A549 (cell line): Measurements from ENCODE around the gene MBLAC1. TPM values are rescaled to one million over a fixed set of nuclear protein-coding genes. Genes with fewer than 3 reads are reported as not detected.

Source experiments
- ATAC-seq, 2 experiments: fragments of 200-7000 bp in 1 of 2; fragments of >200 bp in 1 of 2; cut with Nextera tagmentation in 1 of 2; cut with Tn5 transposase in 1 of 2; 3 replicates each; pipeline versions ENCODE4 v1.8.0 to v1.9.1; 2018 to 2020; ENCODE audit warnings: mild to moderate bottlenecking in 1 of 2, moderate library complexity in 1 of 2
- CTCF ChIA-PET: fragments of 300-600 bp; sonication (Branson Sonifier 250); formaldehyde crosslinking; extraction: SDS; loops from one replicate; lab custom pipeline; 2021; ENCODE audit warnings: antibody characterized with exemption, inconsistent platforms; lab: Yijun Ruan, JAX
- POLR2A ChIA-PET: fragments of 350-600 bp; formaldehyde crosslinking; extraction: SDS; loops from one replicate; lab custom pipeline; 2021; ENCODE audit warnings: antibody characterized with exemption, inconsistent platforms; lab: Yijun Ruan, JAX
- DNase-seq, 2 experiments: peaks; one replicate each; pipeline versions ENCODE4 v3.0.0 to v3.0.0-alpha.2; 2011 to 2016; ENCODE audit warnings: low read depth in 1 of 2, low spot score in 1 of 2
- FAIRE-seq: peaks from 2 replicates; lab custom pipeline; 2011; peaks lifted over from hg19 to GRCh38; lab: Jason Lieb, UNC
- H3K27ac ChIP-seq, 2 experiments: fragments of >200 bp; sonication (Bioruptor Twin); formaldehyde crosslinking; 3 replicates each; pipeline ENCODE4 v1.5.1; 2016 to 2017
- H3K4me1 ChIP-seq: fragments of >200 bp; sonication (Bioruptor Twin); formaldehyde crosslinking; 3 replicates; pipeline ENCODE4 v1.6.1; 2016
- H3K4me2 ChIP-seq: fragments of >200 bp; sonication (Bioruptor Twin); formaldehyde crosslinking; 3 replicates; pipeline ENCODE4 v1.6.1; 2016
- H3K4me3 ChIP-seq: fragments of >200 bp; sonication (Bioruptor Twin); formaldehyde crosslinking; 3 replicates; pipeline ENCODE4 v1.5.1; 2016
- H3K9me3 ChIP-seq: fragments of >200 bp; sonication (Bioruptor Twin); formaldehyde crosslinking; 3 replicates; pipeline ENCODE4 v1.6.1; 2016
- ATOH8 ChIP-seq: fragments of 250-450 bp; sonication (Bioruptor Pico); IDR thresholded peaks from 2 replicates; pipeline ENCODE4 v1.5.0; 2020; ENCODE audit warnings: low read depth, mild to moderate bottlenecking, moderate library complexity
- BCL3 ChIP-seq: fragments of >200 bp; sonication (Bioruptor Twin); formaldehyde crosslinking; IDR thresholded peaks from 3 replicates; pipeline ENCODE4 v1.6.1; 2016
- CBX2 ChIP-seq: fragments of 200-600 bp; sonication (generic); IDR thresholded peaks from 2 replicates; pipeline ENCODE4 v1.6.1; 2016; ENCODE audit warnings: low read depth, mild to moderate bottlenecking, borderline replicate concordance
- CBX8 ChIP-seq: fragments of 200-600 bp; sonication (generic); IDR thresholded peaks from 2 replicates; pipeline ENCODE4 v1.6.1; 2016
- CEBPB ChIP-seq, 2 experiments: fragments of >200 bp in 1 of 2; sonication (Bioruptor Twin) in 1 of 2; formaldehyde crosslinking in 1 of 2; IDR thresholded peaks; 2 replicates each; pipeline ENCODE4 v1.6.1; 2012 to 2016
- CHD2 ChIP-seq: fragments of 150-350 bp; IDR thresholded peaks from 2 replicates; pipeline ENCODE4 v1.6.1; 2014; ENCODE audit warnings: low read length; ENCODE audit not compliant: partially characterized antibody
- CTCF ChIP-seq: fragments of >200 bp; sonication (Bioruptor Twin); formaldehyde crosslinking; IDR thresholded peaks from 3 replicates; pipeline ENCODE4 v1.5.1; 2016
- EHMT2 ChIP-seq: fragments of 200-600 bp; sonication (generic); IDR thresholded peaks from 2 replicates; pipeline ENCODE4 v1.6.1; 2016; ENCODE audit warnings: antibody characterized with exemption, low read depth, mild to moderate bottlenecking, moderate library complexity
- ELK1 ChIP-seq: fragments of 150-350 bp; IDR thresholded peaks from 2 replicates; pipeline ENCODE4 v1.6.1; 2014; ENCODE audit warnings: low read depth, mild to moderate bottlenecking, low read length
- EP300 ChIP-seq, 2 experiments: fragments of >200 bp; sonication (Bioruptor Twin); formaldehyde crosslinking; IDR thresholded peaks; 2 replicates in 1 of 2; 3 replicates in 1 of 2; pipeline ENCODE4 v1.6.1; 2016 to 2017
- FOSB ChIP-seq: fragments of 250-450 bp; sonication (Bioruptor Pico); IDR thresholded peaks from 2 replicates; pipeline ENCODE4 v1.5.0; 2020; ENCODE audit warnings: mild to moderate bottlenecking, moderate library complexity
- FOSL2 ChIP-seq, 2 experiments: fragments of 450-650 bp in 1 of 2; fragments of >200 bp in 1 of 2; sonication (Bioruptor Twin) in 1 of 2; formaldehyde crosslinking; IDR thresholded peaks; 2 replicates each; pipeline versions ENCODE4 v1.5.0 to v1.6.1; 2016 to 2020; ENCODE audit warnings: mild to moderate bottlenecking in 1 of 2, moderate library complexity in 1 of 2
- GATA3 ChIP-seq: IDR thresholded peaks from 2 replicates; pipeline ENCODE4 v1.6.1; 2012; ENCODE audit warnings: borderline replicate concordance
- HDAC2 ChIP-seq: fragments of 200-600 bp; sonication (generic); IDR thresholded peaks from 2 replicates; pipeline ENCODE4 v1.6.1; 2016
- HES2 ChIP-seq: fragments of >200 bp; sonication (Bioruptor Twin); formaldehyde crosslinking; IDR thresholded peaks from 2 replicates; pipeline ENCODE4 v1.6.1; 2016
- HOXB13 ChIP-seq: fragments of 250-450 bp; sonication (Bioruptor Pico); IDR thresholded peaks from 2 replicates; pipeline ENCODE4 v1.5.0; 2020; ENCODE audit warnings: low read depth, mild to moderate bottlenecking, moderate library complexity
- HOXB5 ChIP-seq: fragments of 250-450 bp; sonication (Bioruptor Pico); IDR thresholded peaks from 2 replicates; pipeline ENCODE4 v1.5.0; 2020; ENCODE audit warnings: mild to moderate bottlenecking, moderate library complexity
- JUN ChIP-seq, 2 experiments: fragments of >200 bp; sonication (Bioruptor Twin); formaldehyde crosslinking; IDR thresholded peaks; 2 replicates in 1 of 2; 3 replicates in 1 of 2; pipeline ENCODE4 v1.6.1; 2016 to 2017
- KDM1A ChIP-seq: fragments of 200-600 bp; sonication (generic); IDR thresholded peaks from 2 replicates; pipeline ENCODE4 v1.6.1; 2016; ENCODE audit warnings: low read depth, mild to moderate bottlenecking
- KDM5A ChIP-seq: fragments of 200-600 bp; sonication (generic); IDR thresholded peaks from 2 replicates; pipeline ENCODE4 v1.6.1; 2016; ENCODE audit warnings: antibody characterized with exemption, mild to moderate bottlenecking
- MAFK ChIP-seq: fragments of 450-650 bp; IDR thresholded peaks from 2 replicates; pipeline ENCODE4 v1.6.1; 2014; ENCODE audit not compliant: partially characterized antibody
- MAX ChIP-seq: IDR thresholded peaks from 2 replicates; pipeline ENCODE4 v1.6.1; 2012
- MAZ ChIP-seq: fragments of 150-350 bp; IDR thresholded peaks from 2 replicates; pipeline ENCODE4 v1.6.1; 2014; ENCODE audit warnings: antibody characterized with exemption, low read depth, low read length, borderline replicate concordance
- NFE2L2 ChIP-seq: fragments of 150-350 bp; conservative IDR thresholded peaks from 2 replicates; pipeline ENCODE4 v1.6.1; 2014; ENCODE audit warnings: low read length
- NPAS2 ChIP-seq: fragments of 250-450 bp; sonication (Bioruptor Pico); IDR thresholded peaks from 2 replicates; pipeline ENCODE4 v1.8.0; 2022; ENCODE audit warnings: mild to moderate bottlenecking, moderate library complexity, borderline replicate concordance
- PHF8 ChIP-seq: fragments of 200-600 bp; sonication (generic); IDR thresholded peaks from 2 replicates; pipeline ENCODE4 v1.6.1; 2016; ENCODE audit warnings: low read depth, mild to moderate bottlenecking, antibody characterized with exemption, moderate library complexity, borderline replicate concordance
- RCOR1 ChIP-seq: fragments of 150-350 bp; IDR thresholded peaks from 2 replicates; pipeline ENCODE4 v1.6.1; 2014; ENCODE audit warnings: antibody characterized with exemption, low read length, low read depth
- RFX5 ChIP-seq: fragments of 450-650 bp; IDR thresholded peaks from 2 replicates; pipeline ENCODE4 v1.7.1; 2014; ENCODE audit warnings: antibody characterized with exemption, mild to moderate bottlenecking, moderate library complexity
- SREBF2 ChIP-seq: fragments of 450-650 bp; IDR thresholded peaks from 2 replicates; pipeline ENCODE4 v1.6.1; 2014; ENCODE audit warnings: mild to moderate bottlenecking, moderate library complexity
- TFCP2L1 ChIP-seq: fragments of 250-450 bp; sonication (Bioruptor Pico); IDR thresholded peaks from 2 replicates; pipeline ENCODE4 v1.5.0; 2021; ENCODE audit warnings: mild to moderate bottlenecking
- TP53 ChIP-seq: fragments of 250-450 bp; sonication (Bioruptor Pico); IDR thresholded peaks from 2 replicates; pipeline ENCODE4 v1.5.0; 2021; ENCODE audit warnings: mild to moderate bottlenecking, moderate library complexity
- ZC3H11A ChIP-seq: fragments of 450-650 bp; IDR thresholded peaks from 2 replicates; pipeline ENCODE4 v1.6.1; 2014; ENCODE audit warnings: antibody characterized with exemption, mild to moderate bottlenecking
- ZFP36 ChIP-seq: fragments of 450-650 bp; IDR thresholded peaks from 2 replicates; pipeline ENCODE4 v1.6.1; 2014; ENCODE audit warnings: borderline replicate concordance; ENCODE audit not compliant: partially characterized antibody
- ZNF302 ChIP-seq: fragments of 250-450 bp; sonication (Bioruptor Pico); IDR thresholded peaks from 2 replicates; pipeline ENCODE4 v1.9.0; 2021; ENCODE audit warnings: inconsistent platforms, mild to moderate bottlenecking, moderate library complexity
- ZSCAN20 ChIP-seq: fragments of 250-450 bp; sonication (Bioruptor Pico); IDR thresholded peaks from 2 replicates; pipeline ENCODE4 v1.8.0; 2022; ENCODE audit warnings: mild to moderate bottlenecking, moderate library complexity
- WGBS: methylation state at CpG from one replicate; pipeline ENCODE4 v1.1.6; 2017; ENCODE audit errors: missing lambda C conversion rate; 5-methylcytosine and 5-hydroxymethylcytosine counted together
- polyA minus RNA-seq: library from RNA; depleted of rRNA, polyadenylated mRNA; stranded (reverse); fragments of >200 nt; gene quantifications from 2 replicates; pipeline ENCODE4 v1.2.3, GENCODE V29; 2011; rRNA and poly(A)+ RNA removed
- polyA plus RNA-seq, 4 experiments: library from polyadenylated mRNA; depleted of rRNA in 3 of 4; stranded (reverse); fragments of >200 nt; fragmentation: RNase III in 1 of 4; extraction: RNeasy Plus Mini Kit Qiagen cat#74134 plus additional on column Dnase treatment in 1 of 4; gene quantifications; 2 replicates in 3 of 4; 3 replicates in 1 of 4; pipeline ENCODE4 v1.2.3, GENCODE V29; 2011 to 2017

The MBLAC1 gene
- 0.45 and 0.63 TPM in 2 replicates for polyA plus RNA-seq (2011; rRNA removed)
- polyA plus RNA-seq (2012; cell fraction: cytosol; rRNA removed), result 2.8 and 3.0 TPM in 2 replicates
- 3.8 and 3.9 TPM in 2 replicates for polyA plus RNA-seq (2012; cell fraction: nucleus; rRNA removed)
- 2.5 to 3.3 TPM (median 2.6 TPM) in 3 replicates for polyA plus RNA-seq (2017; fragmentation: RNase III; extraction: RNeasy Plus Mini Kit Qiagen cat#74134 plus additional on column Dnase treatment)
- polyA minus RNA-seq, result 0.37 and 0.58 TPM in 2 replicates

DNA sequence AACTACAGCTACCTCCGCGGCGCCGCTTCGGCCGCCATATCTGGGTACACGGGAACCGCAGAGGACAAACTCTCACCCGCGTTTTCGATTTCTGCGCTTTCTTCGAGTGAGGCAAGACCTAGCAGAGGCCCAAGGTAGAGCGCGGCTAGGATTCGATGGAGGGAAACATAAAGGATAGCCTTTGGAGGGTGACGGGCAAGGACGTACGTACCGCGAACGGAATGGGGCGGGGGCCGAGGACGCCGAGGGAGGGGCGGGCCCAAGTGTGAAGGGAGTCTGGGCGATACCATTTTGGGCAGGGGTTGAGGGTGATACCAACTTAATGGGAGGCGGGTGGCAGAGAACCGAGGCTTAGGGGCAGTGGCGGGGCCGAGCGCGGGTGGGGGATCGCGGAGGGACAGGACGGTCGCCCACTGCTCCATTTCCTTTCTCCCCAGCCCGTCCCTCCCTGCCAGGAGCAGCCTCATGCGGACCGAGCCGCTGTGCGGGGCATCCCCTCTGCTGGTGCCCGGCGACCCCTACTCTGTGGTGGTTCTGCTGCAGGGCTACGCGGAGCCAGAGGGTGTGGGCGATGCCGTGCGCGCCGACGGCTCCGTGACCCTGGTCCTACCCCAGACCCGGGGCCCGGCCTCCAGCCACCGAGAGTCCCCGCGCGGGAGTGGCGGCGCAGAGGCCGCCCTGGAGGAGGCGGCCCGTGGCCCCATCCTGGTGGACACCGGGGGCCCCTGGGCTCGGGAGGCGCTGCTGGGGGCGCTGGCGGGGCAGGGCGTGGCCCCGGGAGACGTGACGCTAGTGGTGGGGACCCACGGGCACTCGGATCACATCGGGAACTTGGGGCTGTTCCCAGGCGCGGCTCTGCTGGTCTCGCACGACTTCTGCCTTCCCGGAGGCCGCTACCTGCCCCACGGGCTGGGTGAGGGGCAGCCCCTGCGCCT lies at the start of gene MBLAC1:
Gene MBLAC1, plus strand, starts transcription at position 37 of the 935 bp plus-strand sequence. Its CDS starts 429 bp downstream, at position 466.
- FAIRE-seq, result no peak
- peaks cover 30% of the 10 kb centered on the region for H3K4me1 ChIP-seq
- POLR2A ChIA-PET, result interaction anchor here (0.5 to 1.7 kb wide), 7 partner anchors 13 to 302 kb away, joined by 3 to 11 read pairs (median 4); partner anchors contain the start of genes AP4M1, LAMTOR4, MCM7 and ZCWPW1
- H3K4me2 ChIP-seq, result peak within 1 kb of the TSS; percentile 62
- peak; percentile 82 to 95 for DNase-seq
- WGBS, result 2% methylated on average over 31 of the region's 85 CpGs
- ATAC-seq, result peak; percentile 76 to 83
- H3K4me3 ChIP-seq, result peak within 1 kb of the TSS; percentile 64
- CTCF ChIA-PET, result interaction anchor here (2.4 to 13.2 kb wide), 3 partner anchors 8 to 63 kb away, joined by 7 to 245 read pairs (median 13); partner anchors contain the start of genes LAMTOR4 and TRAPPC14
- H3K27ac ChIP-seq, result peak within 1 kb of the TSS; percentile 90 to 94
- H3K9me3 ChIP-seq, result no peaks in the 10 kb centered on the region
- TF ChIP-seq ZSCAN20 (no peak), HOXB5 (CRISPR knock-in tag) (no peak), BCL3 (peak; percentile 80; the same call in 2 of the 3 replicates), NPAS2 (CRISPR knock-in tag) (no peak), EP300 (IDR thresholded peaks at IDR 0.05) (no peak), HES2 (no peak), MAZ (peak; percentile 47; the same call in 1 of the 2 replicates), ZNF302 (CRISPR knock-in tag) (no peak), FOSB (CRISPR knock-in tag) (no peak), EHMT2 (no peak), ELK1 (no peak), FOSL2 (IDR thresholded peaks at IDR 0.05) (no peak), FOSL2 (CRISPR knock-in tag; IDR thresholded peaks at IDR 0.05) (no peak), TP53 (CRISPR knock-in tag) (no peak), ZFP36 (peak; percentile 53), PHF8 (peak; percentile 80; the same call in 1 of the 2 replicates), SREBF2 (no peak), KDM1A (no peak), JUN (IDR thresholded peaks at IDR 0.05) (peak; percentile 76 to 90), CBX8 (no peak), KDM5A (no peak), MAX (peak; percentile 37), HDAC2 (no peak), MAFK (no peak), RFX5 (no peak), HOXB13 (CRISPR knock-in tag) (no peak), CEBPB (IDR thresholded peaks at IDR 0.05) (no peak), RCOR1 (no peak), ATOH8 (CRISPR knock-in tag) (no peak), ZC3H11A (no peak), TFCP2L1 (CRISPR knock-in tag) (no peak), CHD2 (no peak), GATA3 (peak; percentile 81), CTCF (no peak), CBX2 (no peak), NFE2L2 (no peak)
